Breast epithelium (tissue), 3 donors: ENCODE data around the gene PIGR.

Experiments
- POLR2A ChIP-seq: fragments of 450-650 bp; IDR thresholded peaks from one replicate; pipeline ENCODE4 v1.6.1; 2016; ENCODE audit warnings: antibody characterized with exemption, mild to moderate bottlenecking, moderate library complexity
- TF ChIP-seq, protein P1 (sequence below), 3 donors: fragments of 450-650 bp; IDR thresholded peaks; one replicate each; pipeline ENCODE4 v1.5.1; 2016 to 2017; ENCODE audit warnings: antibody characterized with exemption in 3 of 3, mild to moderate bottlenecking in 3 of 3, moderate library complexity in 3 of 3

- TF ChIP-seq POLR2A: no peak
- TF ChIP-seq, protein P1, sequence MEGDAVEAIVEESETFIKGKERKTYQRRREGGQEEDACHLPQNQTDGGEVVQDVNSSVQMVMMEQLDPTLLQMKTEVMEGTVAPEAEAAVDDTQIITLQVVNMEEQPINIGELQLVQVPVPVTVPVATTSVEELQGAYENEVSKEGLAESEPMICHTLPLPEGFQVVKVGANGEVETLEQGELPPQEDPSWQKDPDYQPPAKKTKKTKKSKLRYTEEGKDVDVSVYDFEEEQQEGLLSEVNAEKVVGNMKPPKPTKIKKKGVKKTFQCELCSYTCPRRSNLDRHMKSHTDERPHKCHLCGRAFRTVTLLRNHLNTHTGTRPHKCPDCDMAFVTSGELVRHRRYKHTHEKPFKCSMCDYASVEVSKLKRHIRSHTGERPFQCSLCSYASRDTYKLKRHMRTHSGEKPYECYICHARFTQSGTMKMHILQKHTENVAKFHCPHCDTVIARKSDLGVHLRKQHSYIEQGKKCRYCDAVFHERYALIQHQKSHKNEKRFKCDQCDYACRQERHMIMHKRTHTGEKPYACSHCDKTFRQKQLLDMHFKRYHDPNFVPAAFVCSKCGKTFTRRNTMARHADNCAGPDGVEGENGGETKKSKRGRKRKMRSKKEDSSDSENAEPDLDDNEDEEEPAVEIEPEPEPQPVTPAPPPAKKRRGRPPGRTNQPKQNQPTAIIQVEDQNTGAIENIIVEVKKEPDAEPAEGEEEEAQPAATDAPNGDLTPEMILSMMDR (IDR thresholded peaks at IDR 0.05): no peak
Observed at GRCh38 chr1:206957639-206958038, 11.4 kb upstream of the PIGR start.
